Neuronal stem cell (in vitro differentiated cells): Measurements from ENCODE around the gene DCAF8.

Source experiments
- DNase-seq: peaks from one replicate; pipeline ENCODE4 v3.0.0-alpha.2; 2013; ENCODE audit warnings: low spot score
- H2AFZ ChIP-seq: one replicate; pipeline ENCODE4 v1.6.1; 2013; ENCODE audit warnings: mild to moderate bottlenecking, low read length, inconsistent platforms
- H2AK5ac ChIP-seq: 2 replicates; pipeline ENCODE4 v1.6.1; 2013; ENCODE audit warnings: low read depth, mild to moderate bottlenecking, inconsistent platforms, low read length, moderate library complexity, mixed read lengths
- H2BK120ac ChIP-seq: 2 replicates; pipeline ENCODE4 v1.6.1; 2013; ENCODE audit warnings: low read depth, mild to moderate bottlenecking, inconsistent platforms, low read length, moderate library complexity, mixed read lengths
- H2BK12ac ChIP-seq: one replicate; pipeline ENCODE4 v1.6.1; 2013; ENCODE audit warnings: low read length, inconsistent platforms
- H2BK15ac ChIP-seq: 2 replicates; pipeline ENCODE4 v1.6.1; 2013; ENCODE audit warnings: mild to moderate bottlenecking, low read length, inconsistent platforms, mixed read lengths
- H2BK5ac ChIP-seq: one replicate; pipeline ENCODE4 v1.6.1; 2013; ENCODE audit warnings: inconsistent platforms, mild to moderate bottlenecking, low read length, moderate library complexity
- H3K14ac ChIP-seq: one replicate; pipeline ENCODE4 v1.6.1; 2013; ENCODE audit warnings: low read length, inconsistent platforms
- H3K18ac ChIP-seq: 2 replicates; pipeline ENCODE4 v1.6.1; 2013; ENCODE audit warnings: low read length, inconsistent platforms
- H3K23ac ChIP-seq: 2 replicates; pipeline ENCODE4 v1.6.1; 2013; ENCODE audit warnings: low read depth, mild to moderate bottlenecking, mixed read lengths, low read length, inconsistent platforms; ENCODE audit not compliant: poor library complexity
- H3K27ac ChIP-seq: replicated peaks from 3 replicates; pipeline ENCODE4 v1.5.1; 2013; ENCODE audit warnings: low read length, inconsistent platforms
- H3K27me3 ChIP-seq, 3 experiments: 2 replicates each; pipeline ENCODE4 v1.6.1; 2013; ENCODE audit warnings: low read length in 3 of 3, mild to moderate bottlenecking in 2 of 3, inconsistent platforms in 1 of 3, low read depth in 1 of 3, mixed read lengths in 1 of 3, moderate library complexity in 1 of 3; ENCODE audit not compliant: control insufficient read depth in 3 of 3, insufficient read depth in 3 of 3
- H3K36me3 ChIP-seq, 2 donors: replicated peaks in 1 of 2; 2 replicates each; pipeline ENCODE4 v1.6.1; 2013; ENCODE audit warnings: low read length in 2 of 2; ENCODE audit not compliant: control insufficient read depth in 2 of 2, insufficient read depth in 2 of 2
- H3K4ac ChIP-seq: 2 replicates; pipeline ENCODE4 v1.6.1; 2013; ENCODE audit warnings: inconsistent platforms, mild to moderate bottlenecking, low read length, moderate library complexity
- H3K4me1 ChIP-seq, 2 donors: 1 replicate in 1 of 2; 2 replicates in 1 of 2; pipeline ENCODE4 v1.6.1; 2013; ENCODE audit warnings: low read length in 2 of 2, low read depth in 1 of 2; ENCODE audit not compliant: control insufficient read depth in 2 of 2, insufficient read depth in 1 of 2
- H3K4me2 ChIP-seq: one replicate; pipeline ENCODE4 v1.6.1; 2013; ENCODE audit warnings: mild to moderate bottlenecking, low read length, inconsistent platforms; ENCODE audit not compliant: insufficient read depth, poor library complexity, severe bottlenecking
- H3K4me3 ChIP-seq, 2 donors: 2 replicates each; pipeline ENCODE4 v1.5.1; 2013; ENCODE audit warnings: low read length in 2 of 2, mild to moderate bottlenecking in 2 of 2, inconsistent platforms in 1 of 2, moderate library complexity in 1 of 2
- H3K79me1 ChIP-seq: one replicate; pipeline ENCODE4 v1.6.1; 2013; ENCODE audit warnings: low read depth, mild to moderate bottlenecking, inconsistent platforms, low read length, moderate library complexity
- H3K9ac ChIP-seq: one replicate; pipeline ENCODE4 v1.6.1; 2013; ENCODE audit warnings: mild to moderate bottlenecking, low read depth, low read length, inconsistent platforms; ENCODE audit not compliant: poor library complexity
- H3K9me3 ChIP-seq, 2 donors: replicated peaks in 1 of 2; 2 replicates each; pipeline versions ENCODE3 to v1.6.1; 2013; ENCODE audit warnings: low read length in 2 of 2, mild to moderate bottlenecking in 2 of 2, inconsistent platforms in 1 of 2, low read depth in 1 of 2, mixed read lengths in 1 of 2, moderate library complexity in 1 of 2; ENCODE audit not compliant: control insufficient read depth in 2 of 2, insufficient read depth in 1 of 2
- H4K8ac ChIP-seq: one replicate; pipeline ENCODE4 v1.6.1; 2013; ENCODE audit warnings: low read depth, mild to moderate bottlenecking, inconsistent platforms, low read length, moderate library complexity
- H4K91ac ChIP-seq: one replicate; pipeline ENCODE4 v1.6.1; 2013; ENCODE audit warnings: low read length, low read depth, mild to moderate bottlenecking, inconsistent platforms; ENCODE audit not compliant: poor library complexity
- WGBS, 2 donors: extraction: QIAGEN DNeasy Blood & Tissue Kit; methylation state at CpG; one replicate each; pipeline ENCODE4 v1.1.7; 2013; ENCODE audit warnings: missing lambda C conversion rate in 2 of 2, mixed read lengths in 1 of 2; ENCODE audit not compliant: insufficient read length in 2 of 2, insufficient replicate concordance in 1 of 2; ENCODE audit errors: extremely low coverage in 2 of 2; 5-methylcytosine and 5-hydroxymethylcytosine counted together

The DCAF8 gene

DNA sequence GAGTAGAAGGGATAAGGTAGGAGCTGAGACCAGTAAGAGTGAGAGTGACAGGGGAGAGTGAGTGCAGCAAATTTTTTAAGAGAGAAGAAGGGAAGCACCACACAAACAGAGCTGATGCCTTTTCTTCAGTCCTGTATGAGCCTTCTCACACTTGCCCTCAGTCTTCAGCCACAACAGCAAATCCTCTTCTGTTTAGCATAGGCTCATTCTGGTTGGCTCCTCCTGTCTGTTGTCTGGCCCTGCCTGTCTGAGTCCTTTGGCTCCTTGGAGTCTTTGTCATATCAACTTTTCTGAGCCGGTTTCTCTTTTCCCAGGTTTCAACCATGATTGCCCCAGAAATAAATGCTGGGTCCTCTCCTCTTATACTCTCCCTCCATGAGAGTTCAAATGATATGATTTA, 84.7 kb downstream of the DCAF8 start:
- Histone ChIP-seq H3K14ac (no peak overlapping the region), H3K23ac (no peak overlapping the region), H2BK120ac (no peak overlapping the region), H3K4ac (no peak overlapping the region), H2BK5ac (no peak overlapping the region), H2AK5ac (no peak overlapping the region), H3K18ac (no peak overlapping the region), H3K9me3 (peaks cover 0 to 5% of the 10 kb centered on the region in 2 donors), H3K27me3 (no peaks in the 10 kb centered on the region), H2AFZ (peak overlapping the region; percentile 21), H3K4me1 (peaks cover 7% of the 10 kb centered on the region in 2 donors), H3K36me3 (no peaks in the 10 kb centered on the region), H2BK15ac (no peak overlapping the region), H3K4me3 (no peak overlapping the region), H3K27ac (peak overlapping the region; percentile 19), H3K4me2 (no peak overlapping the region), H3K9ac (no peak overlapping the region), H4K91ac (no peak overlapping the region), H2BK12ac (no peak overlapping the region), H3K79me1 (no peaks in the 10 kb centered on the region), H4K8ac (no peak overlapping the region)
- no CpG with 5 or more reads among the region's 1 CpG for WGBS, 2 donors
- no peak for DNase-seq

DNA sequence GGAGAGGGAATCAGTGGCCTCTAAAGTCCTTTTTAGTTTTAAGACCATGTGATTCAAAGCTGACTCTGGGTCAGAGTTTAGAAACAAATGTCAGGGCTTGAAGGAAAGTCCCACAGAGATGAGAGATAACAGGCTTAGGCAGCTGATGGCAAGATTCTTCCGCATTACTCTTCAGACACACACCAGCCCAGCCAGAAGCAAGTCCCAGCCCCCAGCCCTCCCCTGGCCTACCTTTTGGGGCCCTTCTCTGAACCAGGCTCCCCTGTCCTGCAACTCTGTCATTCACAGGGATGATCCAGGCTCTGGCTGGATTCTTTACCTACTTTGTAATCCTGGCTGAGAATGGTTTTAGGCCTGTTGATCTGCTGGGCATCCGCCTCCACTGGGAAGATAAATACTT, 85.1 kb downstream of the DCAF8 start:
- Histone ChIP-seq H3K9me3 (peaks cover 0 to 5% of the 10 kb centered on the region in 2 donors), H3K36me3 (no peaks in the 10 kb centered on the region), H2AFZ (peak overlapping the region; percentile 21), H3K14ac (no peak overlapping the region), H3K4ac (no peak overlapping the region), H2BK120ac (no peak overlapping the region), H2AK5ac (no peak overlapping the region), H3K4me3 (no peak overlapping the region), H2BK5ac (no peak overlapping the region), H3K18ac (no peak overlapping the region), H3K9ac (no peak overlapping the region), H4K8ac (no peak overlapping the region), H2BK15ac (no peak overlapping the region), H3K79me1 (no peaks in the 10 kb centered on the region), H3K4me1 (peaks cover 7 to 11% of the 10 kb centered on the region in 2 donors), H3K4me2 (no peak overlapping the region), H4K91ac (no peak overlapping the region), H3K27ac (peak overlapping the region; percentile 19), H2BK12ac (no peak overlapping the region), H3K27me3 (no peaks in the 10 kb centered on the region), H3K23ac (no peak overlapping the region)
- DNase-seq = no peak
- WGBS, 2 donors = no CpG with 5 or more reads among the region's 2 CpGs

DNA sequence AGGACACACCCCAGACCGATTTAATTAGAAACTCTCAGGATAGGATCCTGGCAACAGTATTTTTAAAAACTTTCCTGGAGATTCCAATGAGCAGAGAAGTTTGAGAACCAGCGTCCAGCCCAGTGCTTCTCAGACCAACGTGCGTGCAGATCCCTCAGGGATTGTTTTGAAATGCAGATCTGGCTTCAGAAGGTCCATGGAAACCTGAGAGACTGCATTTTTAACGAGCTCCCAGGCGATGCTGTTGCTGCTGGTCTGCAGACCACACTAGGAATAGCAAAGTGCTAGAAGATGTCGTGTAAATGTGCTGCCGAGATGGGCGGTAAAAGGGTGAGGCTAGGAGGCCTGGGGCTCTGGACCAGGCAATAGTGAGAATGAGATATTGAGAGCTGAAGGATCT, 90.4 kb downstream of the DCAF8 start:
- peaks cover 0 to 2% of the 10 kb centered on the region in 2 donors for H3K9me3 ChIP-seq
- H2BK15ac ChIP-seq = no peak overlapping the region
- no peak overlapping the region for H3K14ac ChIP-seq
- H2AFZ ChIP-seq = peak overlapping the region; percentile 36
- no peak overlapping the region for H3K27ac ChIP-seq
- no peaks in the 10 kb centered on the region for H3K27me3 ChIP-seq
- no peak for DNase-seq
- H3K9ac ChIP-seq = no peak overlapping the region
- H2BK12ac ChIP-seq = no peak overlapping the region
- H3K79me1 ChIP-seq = no peaks in the 10 kb centered on the region
- H3K4ac ChIP-seq = no peak overlapping the region
- H4K8ac ChIP-seq = no peak overlapping the region
- no peak overlapping the region for H3K23ac ChIP-seq
- H3K4me1 ChIP-seq = peaks cover 11 to 39% of the 10 kb centered on the region in 2 donors
- no peak overlapping the region for H2AK5ac ChIP-seq
- H3K36me3 ChIP-seq = no peaks in the 10 kb centered on the region
- no peak overlapping the region for H3K18ac ChIP-seq
- no peak overlapping the region for H4K91ac ChIP-seq
- H3K4me3 ChIP-seq = no peak overlapping the region
- WGBS, 2 donors = no CpG with 5 or more reads among the region's 9 CpGs
- H2BK120ac ChIP-seq = no peak overlapping the region
- H3K4me2 ChIP-seq = no peak overlapping the region
- H2BK5ac ChIP-seq = no peak overlapping the region

DNA sequence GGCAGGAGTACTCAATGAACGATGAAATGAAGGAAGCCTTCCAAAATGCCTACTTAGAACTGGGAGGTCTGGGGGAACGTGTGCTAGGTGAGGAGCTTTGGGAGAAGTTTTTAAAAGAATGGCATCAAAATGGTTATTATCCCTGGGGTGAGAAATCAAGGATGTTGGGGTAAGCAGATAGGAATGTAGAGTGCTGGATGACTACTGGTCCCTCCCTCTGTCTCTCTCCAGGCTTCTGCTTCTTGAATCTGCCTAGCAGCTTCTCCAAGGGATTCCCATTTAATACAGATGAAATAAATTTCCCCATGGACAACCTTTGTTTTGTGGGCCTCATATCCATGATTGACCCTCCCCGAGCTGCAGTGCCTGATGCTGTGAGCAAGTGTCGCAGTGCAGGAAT, 91.0 kb downstream of the DCAF8 start:
- no peak overlapping the region for H2AFZ ChIP-seq

More for the DNA sequence above, 91.0 kb downstream of the DCAF8 start:
- Histone ChIP-seq H2BK5ac (no peak overlapping the region), H3K27ac (no peak overlapping the region), H2AK5ac (no peak overlapping the region), H3K18ac (no peak overlapping the region), H3K23ac (no peak overlapping the region), H3K36me3 (no peaks in the 10 kb centered on the region), H3K14ac (no peak overlapping the region), H3K4me1 (peaks cover 11 to 39% of the 10 kb centered on the region in 2 donors), H3K4me3 (no peak overlapping the region), H4K8ac (no peak overlapping the region), H3K79me1 (no peaks in the 10 kb centered on the region), H3K4me2 (no peak overlapping the region), H3K9ac (no peak overlapping the region), H2BK120ac (no peak overlapping the region), H3K4ac (no peak overlapping the region), H3K9me3 (peaks cover 0 to 2% of the 10 kb centered on the region in 2 donors), H4K91ac (no peak overlapping the region), H2BK15ac (no peak overlapping the region), H2BK12ac (no peak overlapping the region), H3K27me3 (no peaks in the 10 kb centered on the region)
- no CpG with 5 or more reads among the region's 4 CpGs for WGBS, 2 donors
- no peak for DNase-seq
